ENCODE measurements around the gene CPXM2.

DNA sequence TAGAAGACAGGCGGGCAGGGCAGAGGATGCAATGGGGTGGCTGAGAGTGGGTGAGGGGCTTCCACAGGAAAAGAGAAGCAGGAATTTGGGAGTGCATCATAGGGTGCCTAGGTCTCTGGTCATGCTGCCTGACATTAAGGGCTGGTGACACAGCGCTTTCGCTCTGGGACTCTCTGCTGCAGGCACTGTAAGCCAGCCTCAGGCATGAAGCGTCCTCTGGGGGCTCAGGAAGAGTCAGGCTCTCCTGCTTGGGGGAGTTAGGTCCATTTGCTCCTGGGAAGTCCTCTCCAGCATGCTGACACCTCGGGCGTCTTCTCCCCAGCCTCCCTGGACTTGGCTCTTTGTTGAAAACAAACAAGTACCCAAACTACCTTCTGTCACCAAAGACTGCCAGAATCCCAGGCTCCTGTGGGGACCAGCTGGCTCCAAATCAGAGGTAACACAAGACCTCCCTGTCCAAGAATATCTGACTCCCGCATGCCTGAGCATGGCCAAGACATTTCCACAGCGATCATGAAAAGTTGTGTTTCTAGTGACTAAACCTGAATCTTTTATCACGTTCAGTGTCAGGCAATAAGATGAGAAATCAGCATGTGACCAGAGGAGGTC is 170.1 kb downstream of the CPXM2 start:
- TF ChIP-seq CTCF (IDR thresholded peaks at IDR 0.05; ENCODE audit: low read depth, low read length, missing input control), result no peak
- TF ChIP-seq ATF3 (IDR thresholded peaks at IDR 0.05), result no peak
- TF ChIP-seq RAD21 (IDR thresholded peaks at IDR 0.05), result no peak
- TF ChIP-seq YY1 (IDR thresholded peaks at IDR 0.05), result no peak
- TF ChIP-seq TAF1 (conservative IDR thresholded peaks at IDR 0.05), result no peak
- TF ChIP-seq, protein P1, sequence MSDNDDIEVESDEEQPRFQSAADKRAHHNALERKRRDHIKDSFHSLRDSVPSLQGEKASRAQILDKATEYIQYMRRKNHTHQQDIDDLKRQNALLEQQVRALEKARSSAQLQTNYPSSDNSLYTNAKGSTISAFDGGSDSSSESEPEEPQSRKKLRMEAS (IDR thresholded peaks at IDR 0.05), result no peak
- no peak for TF ChIP-seq REST (IDR thresholded peaks at IDR 0.05)
- no peak for TF ChIP-seq SP1 (IDR thresholded peaks at IDR 0.05)
- no peak for TF ChIP-seq JUND (IDR thresholded peaks at IDR 0.05)
- TF ChIP-seq HNF4A (conservative IDR thresholded peaks at IDR 0.05), result no peak
- TF ChIP-seq RXRA (IDR thresholded peaks at IDR 0.05), result no peak
- no peak for TF ChIP-seq GABPA (IDR thresholded peaks at IDR 0.05 in 1 of 2, conservative IDR thresholded peaks at IDR 0.05 in 1 of 2)
- no peak for TF ChIP-seq NR2F2 (IDR thresholded peaks at IDR 0.05)
- TF ChIP-seq, protein P2, sequence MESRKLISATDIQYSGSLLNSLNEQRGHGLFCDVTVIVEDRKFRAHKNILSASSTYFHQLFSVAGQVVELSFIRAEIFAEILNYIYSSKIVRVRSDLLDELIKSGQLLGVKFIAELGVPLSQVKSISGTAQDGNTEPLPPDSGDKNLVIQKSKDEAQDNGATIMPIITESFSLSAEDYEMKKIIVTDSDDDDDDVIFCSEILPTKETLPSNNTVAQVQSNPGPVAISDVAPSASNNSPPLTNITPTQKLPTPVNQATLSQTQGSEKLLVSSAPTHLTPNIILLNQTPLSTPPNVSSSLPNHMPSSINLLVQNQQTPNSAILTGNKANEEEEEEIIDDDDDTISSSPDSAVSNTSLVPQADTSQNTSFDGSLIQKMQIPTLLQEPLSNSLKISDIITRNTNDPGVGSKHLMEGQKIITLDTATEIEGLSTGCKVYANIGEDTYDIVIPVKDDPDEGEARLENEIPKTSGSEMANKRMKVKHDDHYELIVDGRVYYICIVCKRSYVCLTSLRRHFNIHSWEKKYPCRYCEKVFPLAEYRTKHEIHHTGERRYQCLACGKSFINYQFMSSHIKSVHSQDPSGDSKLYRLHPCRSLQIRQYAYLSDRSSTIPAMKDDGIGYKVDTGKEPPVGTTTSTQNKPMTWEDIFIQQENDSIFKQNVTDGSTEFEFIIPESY (IDR thresholded peaks at IDR 0.05), result no peak
